ENCODE results near the gene CFI.

GRCh38 chr4:109729117-109729717 lies 72.6 kb downstream of the CFI start:
- TF ChIP-seq CTCF (IDR thresholded peaks at IDR 0.05) (no peak), EP300 (IDR thresholded peaks at IDR 0.05) (no peak), POLR2A (IDR thresholded peaks at IDR 0.05) (no peak)

Data from suprapubic skin (tissue), 3 donors.